Daoy (cell line): ENCODE results near the gene DPM3. TPM values are rescaled to one million over a fixed set of nuclear protein-coding genes. Genes with fewer than 3 reads are reported as not detected.
"Not testable (repeated sequence)": the region's sequence is repeated elsewhere in the genome, so short reads cannot be mapped to it uniquely, and the experiment has no call there.

Experiments used
- DNase-seq: peaks from one replicate; pipeline ENCODE4 v3.0.0-alpha.2; 2015; ENCODE audit warnings: low read depth
- total RNA-seq: library from RNA; depleted of rRNA; stranded (reverse); fragments of >200 nt; shearing (Covaris generic); gene quantifications from 2 replicates; pipeline ENCODE4 v1.2.3, GENCODE V29; 2014; rRNA removed

DPM3 gene
- 5.0 and 66.4 TPM in 2 replicates for total RNA-seq

- peak; percentile 89 for DNase-seq
Observed at GRCh38 chr1:155139895-155140629, at the start of gene DPM3. TSS of gene DPM3 (minus strand) at chr1:155140531. CDS start at chr1:155140240, 291 bp downstream.

DNA sequence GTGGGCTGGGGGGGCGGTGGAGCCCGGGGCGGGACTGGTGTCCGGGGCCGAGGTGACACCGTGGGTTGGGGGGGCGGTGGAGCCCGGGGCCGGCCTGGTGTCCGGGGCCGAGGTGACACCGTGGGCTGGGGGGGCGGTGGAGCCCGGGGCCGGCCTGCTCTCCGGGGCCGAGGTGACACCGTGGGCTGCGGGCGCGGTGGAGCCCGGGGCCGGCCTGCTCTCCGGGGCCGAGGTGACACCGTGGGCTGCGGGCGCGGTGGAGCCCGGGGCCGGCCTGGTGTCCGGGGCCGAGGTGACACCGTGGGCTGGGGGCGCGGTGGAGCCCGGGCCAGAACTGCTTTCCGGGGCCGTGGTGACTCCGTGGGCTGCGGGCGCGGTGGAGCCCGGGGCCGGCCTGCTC, 49.6 kb upstream of the DPM3 start:
- DNase-seq, result not testable (repeated sequence)

GRCh38 chr1:155188268-155188667, 47.9 kb upstream of the DPM3 start:
- DNase-seq, result no peak

- no peak for DNase-seq
Observed at GRCh38 chr1:155187456-155187891, 47.1 kb upstream of the DPM3 start.

DNA sequence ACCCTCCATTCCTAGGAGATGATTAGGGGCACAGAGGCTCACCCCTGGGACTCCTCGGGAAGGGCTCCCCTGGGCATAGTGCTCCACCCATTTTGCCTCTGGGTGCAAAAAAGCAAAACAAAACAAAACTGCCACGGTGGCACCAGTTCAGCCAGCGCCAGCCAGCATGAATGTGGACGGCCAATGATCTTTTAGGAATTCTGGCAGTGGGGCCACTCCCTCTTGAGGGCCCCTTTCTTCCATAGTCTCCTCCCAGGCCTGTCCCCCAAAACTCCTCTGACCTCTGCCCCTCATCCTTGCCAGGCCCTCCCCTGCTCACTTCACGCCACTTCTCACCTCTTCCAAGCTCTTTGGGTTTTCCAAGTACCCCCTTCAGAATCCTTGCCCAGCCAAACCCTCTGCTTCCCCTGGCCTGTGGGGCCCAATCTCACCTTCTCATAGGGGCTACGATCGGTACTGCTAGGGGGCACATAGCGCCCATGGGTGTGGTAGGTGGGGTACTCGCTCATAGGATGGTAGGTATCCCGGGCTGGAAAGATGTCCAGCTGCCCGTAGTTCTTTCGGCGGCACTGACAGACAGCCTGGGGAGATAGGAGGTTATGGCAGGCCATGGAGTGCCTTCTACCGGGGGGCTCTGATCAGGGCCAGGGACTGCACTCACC, 46.6 kb upstream of the DPM3 start:
- no peak for DNase-seq

- DNase-seq, result no peak
Observed at GRCh38 chr1:155186067-155186793, 45.9 kb upstream of the DPM3 start.

GRCh38 chr1:155185783-155186066, 45.4 kb upstream of the DPM3 start:
- DNase-seq, result no peak

- peak; percentile 30 for DNase-seq
Observed at GRCh38 chr1:155184835-155185782, 44.8 kb upstream of the DPM3 start.

- DNase-seq, result peak; percentile 2
Observed at GRCh38 chr1:155184351-155184811, 44.0 kb upstream of the DPM3 start.

DNA sequence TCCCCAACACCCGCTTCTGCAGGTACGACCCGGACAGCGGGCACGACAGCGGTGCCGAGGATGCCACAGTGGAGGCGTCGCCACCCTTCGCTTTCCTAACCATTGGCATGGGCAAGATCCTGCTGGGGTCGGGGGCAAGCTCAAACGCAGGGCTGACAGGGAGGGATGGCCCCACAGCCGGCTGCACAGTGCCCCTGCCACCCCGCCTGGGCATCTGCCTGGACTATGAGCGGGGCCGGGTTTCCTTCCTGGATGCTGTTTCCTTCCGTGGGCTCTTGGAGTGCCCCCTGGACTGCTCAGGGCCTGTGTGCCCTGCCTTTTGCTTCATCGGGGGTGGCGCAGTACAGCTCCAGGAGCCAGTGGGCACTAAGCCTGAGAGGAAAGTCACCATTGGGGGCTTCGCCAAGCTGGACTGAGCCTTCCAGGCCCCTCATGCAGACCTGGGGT, 43.5 kb upstream of the DPM3 start:
- no peak for DNase-seq

DNA sequence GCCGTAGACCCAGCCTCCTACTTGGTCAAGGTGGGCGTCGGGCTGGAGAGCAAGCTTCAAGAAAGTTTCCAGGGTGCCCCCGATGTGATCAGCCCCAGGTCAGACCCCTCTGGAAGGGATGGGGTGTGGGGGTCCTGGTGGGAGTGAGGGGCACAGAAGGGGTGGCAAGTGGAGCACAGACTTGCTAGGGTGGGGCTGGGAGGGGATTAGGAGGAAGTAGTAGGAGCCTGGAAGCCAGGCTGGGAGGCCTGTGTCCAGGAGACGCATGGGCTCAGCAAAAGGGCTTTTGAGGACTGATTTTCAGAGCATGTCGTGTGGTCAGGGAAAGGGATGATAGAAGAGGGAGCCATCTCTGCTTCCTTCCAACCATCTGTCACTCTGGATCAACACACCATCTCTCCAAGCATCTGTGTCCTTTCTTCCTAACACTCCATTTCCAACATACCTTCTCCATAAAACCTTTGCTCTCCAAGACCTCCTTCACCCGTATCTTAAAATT, 41.8 kb upstream of the DPM3 start:
- no peak for DNase-seq

GRCh38 chr1:155181371-155182051, 41.2 kb upstream of the DPM3 start:
- no peak for DNase-seq

GRCh38 chr1:155179112-155180031, 39.0 kb upstream of the DPM3 start:
- DNase-seq, result no peak

- DNase-seq, result peak; percentile 2
Observed at GRCh38 chr1:155178441-155179111, 38.2 kb upstream of the DPM3 start.

GRCh38 chr1:155177918-155178281, 37.6 kb upstream of the DPM3 start:
- DNase-seq, result no peak

DNA sequence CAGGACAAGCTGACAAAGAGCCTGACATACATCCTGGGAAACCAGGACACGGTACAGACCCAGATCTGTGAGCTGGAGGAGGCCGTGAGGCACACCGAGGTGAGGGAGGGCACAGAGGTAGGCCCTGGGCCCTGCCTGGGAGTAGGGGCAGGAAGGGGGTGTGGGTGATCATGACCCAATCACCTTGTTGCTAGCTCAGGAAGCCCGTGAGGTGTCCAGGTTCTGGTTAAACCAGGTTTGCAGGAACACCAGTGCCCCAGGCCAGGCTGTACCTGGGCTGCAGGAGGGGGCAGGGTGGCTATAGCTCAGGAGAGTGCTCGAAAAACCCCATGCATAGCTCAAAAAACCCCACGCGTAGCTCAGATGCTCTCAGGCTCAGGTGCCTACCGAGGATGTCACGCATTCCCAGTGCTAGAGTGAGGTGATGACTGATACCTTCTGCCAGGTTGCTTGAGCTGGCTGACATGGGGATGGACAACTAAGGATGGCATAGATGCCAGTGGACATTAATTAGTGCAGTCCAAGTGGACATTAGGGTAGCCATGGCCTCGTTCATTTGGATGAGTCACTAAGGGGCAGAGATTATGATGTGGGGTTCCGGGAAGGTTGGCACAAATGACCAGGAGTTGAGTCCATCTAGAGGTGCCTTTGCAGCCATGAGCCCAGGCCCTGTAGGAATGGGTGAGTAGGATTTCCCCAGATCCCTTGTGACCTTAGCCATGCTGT, 37.0 kb upstream of the DPM3 start:
- DNase-seq, result peak; percentile 2

- DNase-seq, result peak; percentile 74
Observed at GRCh38 chr1:155176544-155177071, 36.3 kb upstream of the DPM3 start.

GRCh38 chr1:155175927-155176371, 35.6 kb upstream of the DPM3 start:
- DNase-seq, result no peak
